ENCODE results near the gene IQCH.

The IQCH gene

GRCh38 chr15:67300266-67301025 is 45.9 kb downstream of the IQCH start:
- DNase-seq (ENCODE audit: low read depth): peak; percentile 19

DNA sequence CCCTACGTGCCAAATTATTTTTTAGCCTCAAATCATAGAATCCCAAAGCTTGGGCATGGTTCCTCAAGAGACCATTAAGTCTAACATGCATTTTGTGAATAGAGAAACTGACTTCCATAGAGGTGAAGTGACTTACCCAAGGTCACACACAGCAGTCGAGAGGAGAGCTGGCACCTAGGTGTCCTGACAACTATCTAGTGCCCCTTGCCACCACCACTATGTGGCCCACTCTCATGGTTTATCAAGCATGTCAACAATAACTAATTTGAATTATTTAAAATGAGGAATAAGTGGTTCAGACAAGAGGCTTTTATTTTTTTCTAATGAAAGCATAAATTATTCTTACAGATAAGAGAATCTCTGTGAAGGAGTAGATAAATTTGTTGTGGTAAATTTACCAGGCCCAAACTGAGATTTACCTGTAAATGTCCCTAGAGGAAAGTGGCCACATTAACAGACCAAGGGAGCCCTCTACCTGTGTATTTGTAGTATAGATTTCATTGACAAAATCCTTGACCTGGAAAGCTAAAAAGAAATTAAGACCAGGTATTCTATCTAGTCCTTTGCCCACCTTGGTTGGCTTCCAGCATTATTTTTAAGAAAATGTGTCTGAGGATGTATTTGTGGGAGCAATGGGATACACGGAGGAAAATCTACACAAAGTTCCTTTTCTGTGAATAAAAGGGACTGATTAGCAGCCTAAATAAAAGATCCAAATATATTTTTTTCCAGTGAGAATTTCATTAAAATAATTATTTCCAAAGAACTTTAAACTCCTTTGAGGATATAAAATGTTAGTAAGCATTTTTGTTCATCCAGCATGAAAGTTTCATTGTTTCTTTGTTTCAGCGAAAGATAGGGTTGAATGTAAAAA is 49.1 kb downstream of the IQCH start:
- DNase-seq (ENCODE audit: low read depth): peak; percentile 53

DNA sequence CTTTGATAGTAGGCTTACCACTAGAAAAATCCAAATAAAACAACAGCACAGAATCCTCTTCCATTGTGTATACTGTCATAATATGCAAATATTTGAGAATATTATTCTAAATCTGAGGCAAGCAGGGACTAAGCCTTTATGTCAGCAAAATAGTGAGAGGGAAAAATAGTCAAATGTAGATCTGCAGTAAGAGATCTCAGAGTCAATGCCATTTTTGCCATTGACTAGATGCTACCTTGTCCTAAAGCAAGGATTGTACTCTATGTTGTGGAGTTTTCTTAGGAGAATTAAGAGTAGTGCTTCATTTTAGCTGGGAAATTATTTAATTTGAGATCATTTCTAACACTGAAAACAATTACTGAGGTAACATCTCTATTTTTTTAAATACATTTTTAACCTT is 50.2 kb downstream of the IQCH start:
- DNase-seq (ENCODE audit: low read depth): no peak

DNA sequence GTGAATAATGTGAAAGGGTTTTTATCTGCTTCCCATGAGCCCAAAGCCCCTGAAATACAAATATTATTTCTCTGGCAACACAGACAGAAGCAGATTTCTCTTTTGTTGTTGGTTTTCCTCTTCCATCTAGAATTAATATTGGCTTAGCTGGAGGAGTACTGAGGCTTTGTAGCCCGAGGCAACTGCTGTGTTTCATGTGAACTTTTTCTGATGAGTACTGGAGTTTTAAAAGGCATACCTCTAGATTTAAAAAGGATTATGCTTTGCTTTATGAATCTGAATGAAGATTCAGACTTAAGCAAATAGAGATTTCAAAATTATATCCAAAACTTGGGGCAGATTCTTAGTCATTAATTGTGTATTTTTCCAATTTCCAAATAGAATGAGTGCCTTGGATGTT is 50.9 kb downstream of the IQCH start:
- DNase-seq (ENCODE audit: low read depth): no peak

DNA sequence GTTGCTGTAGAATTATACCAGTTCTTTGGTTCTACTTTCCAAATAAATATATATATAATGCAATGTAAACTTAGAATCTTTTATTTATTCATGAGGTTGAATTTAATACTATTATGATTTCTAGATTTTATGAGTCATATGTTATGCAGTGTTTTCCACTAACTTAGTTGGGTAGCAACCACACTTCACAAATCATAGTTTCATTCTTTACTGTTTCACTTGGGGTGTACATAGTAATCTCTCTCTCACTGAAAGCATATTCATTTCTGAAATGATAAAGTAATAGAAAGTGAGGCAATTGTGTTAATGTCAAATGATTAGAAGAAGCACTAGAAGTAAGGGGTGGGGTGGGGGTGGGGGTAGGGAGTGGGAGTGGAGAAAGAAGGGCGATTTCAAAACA is 52.6 kb downstream of the IQCH start:
- peak; percentile 42 for DNase-seq (ENCODE audit: low read depth)

DNA sequence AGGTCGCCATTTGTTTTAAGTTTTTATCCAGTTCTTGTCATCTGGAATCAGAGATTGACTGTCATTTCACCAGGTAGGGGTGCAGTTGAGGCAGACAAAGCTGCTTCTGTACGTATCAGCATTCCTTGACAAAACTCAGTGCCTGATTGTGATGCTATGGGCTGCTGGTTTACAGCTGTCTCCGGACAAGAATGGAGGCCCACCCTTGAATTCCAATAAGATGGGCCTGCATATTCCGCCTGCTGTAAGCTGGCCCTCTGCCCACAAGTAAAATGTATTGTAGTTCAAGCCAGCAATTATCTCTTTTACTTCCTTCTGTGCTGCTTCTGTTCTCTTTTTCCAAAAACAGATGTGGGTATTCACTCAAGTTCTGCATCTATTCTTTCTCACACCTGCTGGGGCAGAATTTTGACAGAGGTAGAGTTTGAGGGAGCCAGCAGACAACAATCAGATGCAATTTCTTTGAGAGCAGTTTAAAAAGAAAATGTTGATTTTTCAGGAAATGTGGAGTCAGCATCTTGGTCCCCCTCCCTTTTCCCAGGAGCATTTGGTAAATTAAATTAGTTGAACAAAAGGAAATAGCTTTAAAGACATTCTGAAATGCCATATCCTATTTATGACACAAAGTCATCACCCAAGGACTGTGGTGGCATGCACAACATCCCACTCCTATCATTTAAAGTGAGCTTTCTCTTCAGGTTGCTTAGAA is 53.5 kb downstream of the IQCH start:
- DNase-seq (ENCODE audit: low read depth): no peak

DNA sequence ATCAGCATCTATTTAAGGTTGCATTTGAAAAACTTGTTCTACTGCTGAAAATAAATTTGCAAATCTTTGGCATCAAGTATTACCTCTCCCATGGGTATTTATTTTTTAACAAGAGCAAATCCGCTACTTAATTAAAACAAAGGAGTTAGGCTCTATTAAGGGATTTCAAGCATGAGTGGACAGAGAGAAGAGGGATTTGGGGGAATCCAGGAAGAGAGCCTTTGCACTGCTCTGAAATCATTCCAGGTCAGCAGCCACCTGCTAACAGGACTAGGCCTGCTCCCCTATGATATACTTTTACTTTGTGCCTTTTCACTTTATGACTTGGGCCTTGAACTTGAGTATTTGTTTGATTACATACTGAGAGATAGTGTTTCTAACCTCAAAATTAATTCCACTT is 57.1 kb downstream of the IQCH start:
- DNase-seq (ENCODE audit: low read depth): no peak

DNA sequence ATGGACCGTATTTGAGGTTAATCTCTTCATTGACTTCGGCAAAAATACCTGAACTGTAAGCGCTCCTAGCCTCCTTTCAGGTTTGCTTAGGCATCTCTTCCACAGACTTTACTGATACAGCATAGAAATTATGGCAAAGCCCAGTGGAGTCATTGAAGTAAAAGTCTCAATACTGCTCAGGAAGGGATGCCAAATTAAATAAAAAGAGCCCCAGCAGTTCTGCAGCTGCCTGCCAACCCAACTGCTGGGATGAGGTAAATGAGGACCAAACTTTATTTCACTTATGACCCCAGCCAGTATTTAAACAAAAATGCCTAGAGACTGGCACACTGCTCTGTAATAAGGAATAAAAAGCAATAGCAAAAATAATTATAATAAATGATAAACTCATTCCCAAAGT is 65.4 kb downstream of the IQCH start:
- no peak for DNase-seq (ENCODE audit: low read depth)

DNA sequence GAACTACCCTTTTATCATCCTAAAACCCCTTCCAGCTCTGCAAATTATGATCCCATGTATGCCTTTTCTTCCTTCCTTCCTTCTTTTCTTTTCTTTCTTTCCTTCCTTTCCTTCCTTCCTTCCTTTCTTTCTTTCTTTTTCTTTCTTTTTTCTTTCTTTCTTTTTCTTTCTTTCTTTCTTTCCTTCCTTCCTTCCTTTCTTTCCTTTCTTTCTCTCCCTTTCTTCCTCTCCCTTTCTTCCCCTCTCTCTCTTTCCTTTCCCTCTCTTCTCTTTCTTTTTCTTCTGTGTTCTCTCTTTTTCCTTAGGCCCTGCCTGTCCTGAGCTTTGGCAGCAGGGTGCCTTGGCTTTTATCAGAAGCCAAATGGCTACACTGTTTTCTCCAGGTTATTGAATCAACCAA is 66.8 kb downstream of the IQCH start:
- no peak for DNase-seq (ENCODE audit: low read depth)

DNA sequence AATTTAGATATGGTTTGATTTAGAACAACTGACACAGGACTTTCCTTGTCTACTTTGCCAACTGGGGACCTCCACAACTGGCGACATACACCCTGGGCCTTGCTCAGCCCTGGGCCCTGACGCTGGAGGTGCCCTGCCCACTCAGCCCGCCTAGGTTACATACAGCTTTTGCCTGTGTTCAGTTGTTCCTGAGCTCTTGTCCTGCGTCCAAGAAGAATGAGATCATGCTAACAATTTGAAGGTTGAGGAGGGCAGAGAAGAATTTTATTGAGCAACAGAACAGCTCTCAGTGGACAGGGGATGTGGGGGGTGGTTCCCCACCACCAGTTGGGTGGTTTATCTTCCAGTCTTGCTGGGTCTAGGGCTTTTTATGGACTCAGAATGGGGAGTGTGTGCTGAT is 67.9 kb downstream of the IQCH start:
- peak; percentile 73 for DNase-seq (ENCODE audit: low read depth)

DNA sequence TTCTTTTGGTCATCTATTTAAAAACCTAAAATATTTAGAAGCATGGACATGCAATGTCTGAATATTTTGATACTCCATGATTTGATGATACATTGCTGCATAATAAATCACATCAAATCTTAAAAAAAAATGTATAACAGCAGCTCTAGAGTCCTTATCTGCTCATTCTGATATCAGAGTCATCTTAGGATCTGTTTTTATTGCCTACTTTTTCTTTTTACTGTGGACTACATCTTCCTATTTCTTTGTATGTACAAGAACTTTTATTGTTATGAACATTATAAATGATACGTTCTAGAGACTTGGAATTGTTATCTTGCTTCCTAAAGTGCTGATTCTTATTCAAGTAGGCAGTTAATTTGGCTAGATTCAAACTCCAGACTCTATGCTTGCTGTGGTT is 72.7 kb downstream of the IQCH start:
- DNase-seq (ENCODE audit: low read depth): no peak

GRCh38 chr15:67327737-67328136 is 73.2 kb downstream of the IQCH start:
- DNase-seq (ENCODE audit: low read depth): no peak

DNA sequence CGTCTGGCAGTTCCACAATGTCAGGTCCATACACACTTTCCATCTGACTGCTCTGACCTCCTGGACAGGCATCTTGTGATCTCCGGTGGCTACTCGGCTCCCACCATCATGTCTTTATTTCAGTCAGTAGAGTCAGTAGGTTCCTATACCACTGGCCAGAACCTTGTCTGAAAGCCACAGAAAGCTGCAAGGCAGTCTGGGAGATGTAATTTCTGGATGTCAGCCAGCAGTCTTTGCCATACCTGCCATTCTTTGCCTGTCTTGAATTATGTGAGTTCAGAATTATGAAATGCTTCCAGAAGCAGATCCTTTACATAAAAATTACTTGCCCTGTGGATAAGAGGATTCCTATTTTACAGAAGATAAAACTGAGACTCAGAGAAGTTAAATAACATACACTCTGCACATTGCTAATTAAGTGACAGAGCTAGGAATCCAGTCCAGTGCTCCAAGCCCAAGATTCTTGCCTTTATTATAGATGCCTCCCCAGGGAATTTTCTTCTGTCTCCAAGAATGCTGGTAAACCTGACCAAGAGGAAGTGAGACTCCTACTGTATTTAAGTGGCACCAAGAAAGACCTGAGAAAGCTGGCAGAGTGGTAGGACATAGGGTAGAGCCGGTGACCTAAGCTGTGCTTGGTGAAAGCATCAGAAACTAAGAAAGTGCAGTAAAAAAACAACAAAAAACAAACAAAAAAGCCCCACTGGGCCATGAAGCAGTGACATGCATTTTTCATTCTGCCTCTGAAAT is 75.6 kb downstream of the IQCH start:
- peak; percentile 37 for DNase-seq (ENCODE audit: low read depth)

DNA sequence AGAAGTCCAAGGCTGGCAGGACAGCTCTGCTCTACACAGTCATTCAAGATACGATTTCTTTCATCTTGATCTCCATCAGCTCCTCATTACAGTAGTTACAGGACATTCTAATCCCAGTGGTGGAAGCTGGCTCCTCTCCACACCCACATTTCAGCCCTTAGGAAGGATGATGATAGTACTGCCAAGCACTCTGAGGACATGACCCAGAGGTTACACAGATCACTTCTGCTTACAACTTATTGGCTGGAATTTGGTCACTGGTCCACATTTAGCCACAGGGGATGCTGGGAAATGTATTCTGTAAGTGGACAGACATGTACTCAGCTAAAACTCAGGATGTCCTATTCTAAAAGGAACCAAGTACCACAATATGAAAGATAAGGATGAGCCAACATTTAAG is 77.1 kb downstream of the IQCH start:
- DNase-seq (ENCODE audit: low read depth): peak; percentile 75

- DNase-seq (ENCODE audit: low read depth): no peak
Observed at GRCh38 chr15:67335026-67335425, 80.4 kb downstream of the IQCH start.

DNA sequence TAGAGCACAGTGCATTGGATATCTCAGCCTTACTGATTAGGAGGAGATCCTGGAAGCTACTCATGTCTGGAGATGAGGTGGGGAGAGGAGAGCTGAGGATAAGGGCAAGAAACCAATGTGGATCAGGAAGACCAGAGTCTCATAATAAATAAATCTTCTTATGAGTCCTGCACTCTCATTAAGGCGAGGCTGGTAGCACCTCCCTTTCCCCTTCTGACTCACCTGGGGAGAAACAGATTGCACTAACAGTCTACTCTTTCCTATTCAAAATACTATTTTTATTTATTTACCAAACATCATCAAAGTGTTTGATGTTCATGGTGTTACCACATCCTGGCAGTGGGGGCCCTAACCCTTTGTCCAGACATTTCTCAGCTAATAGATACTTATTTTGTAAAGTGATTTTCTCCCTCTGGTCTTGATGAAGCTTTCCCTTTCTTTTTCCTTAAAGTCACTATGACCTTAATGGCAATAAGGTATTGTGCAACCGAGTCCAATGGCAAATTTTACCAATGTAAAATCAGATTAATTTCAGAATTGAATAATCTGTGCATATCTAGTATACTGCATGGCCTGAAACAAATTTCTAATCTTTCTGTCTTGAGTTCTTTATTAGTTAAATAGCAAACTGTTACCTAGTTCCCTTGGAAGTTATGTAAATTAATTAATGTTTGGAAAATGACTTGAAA is 81.1 kb downstream of the IQCH start:
- DNase-seq (ENCODE audit: low read depth): no peak

DNA sequence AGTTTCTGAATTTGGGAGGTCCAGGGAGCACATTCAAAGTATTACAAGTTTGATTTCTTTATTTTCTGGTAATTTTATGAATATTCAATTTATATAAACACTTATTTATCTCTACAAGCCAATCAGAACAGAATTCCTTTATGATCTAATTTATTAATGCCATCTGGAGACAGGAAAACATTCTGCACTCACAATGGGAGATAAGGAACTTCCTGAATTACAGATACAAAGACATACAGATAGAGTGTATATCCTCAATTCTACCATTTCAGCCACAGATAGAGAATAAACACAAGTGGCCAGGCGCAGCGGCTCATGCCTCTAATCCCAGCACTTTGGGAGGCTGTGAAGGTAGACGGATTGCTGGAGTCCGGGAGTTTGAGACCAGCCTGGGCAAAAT is 86.0 kb downstream of the IQCH start:
- no peak for DNase-seq (ENCODE audit: low read depth)

GRCh38 chr15:67341539-67341938 is 87.0 kb downstream of the IQCH start:
- no peak for DNase-seq (ENCODE audit: low read depth)

GRCh38 chr15:67343206-67343605 is 88.6 kb downstream of the IQCH start:
- no peak for DNase-seq (ENCODE audit: low read depth)

DNA sequence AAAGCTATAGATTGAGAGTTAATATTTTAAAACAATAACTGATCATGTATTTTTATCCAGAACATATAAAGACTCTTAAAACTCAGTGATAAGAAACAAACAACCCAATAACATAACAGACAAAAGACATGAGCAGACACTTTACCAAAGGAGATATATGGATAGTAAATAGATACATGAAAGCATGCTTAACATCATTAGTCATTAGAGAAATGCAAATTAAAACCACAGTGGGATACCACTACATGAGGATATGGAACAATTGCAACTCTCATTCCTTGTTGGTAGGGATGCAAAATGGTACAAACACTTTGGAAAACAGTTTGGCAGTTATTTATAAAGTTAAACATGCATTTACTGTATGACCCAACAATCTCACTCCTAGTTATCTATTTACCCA is 95.0 kb downstream of the IQCH start:
- DNase-seq (ENCODE audit: low read depth): no peak

GRCh38 chr15:67350042-67350441 is 95.5 kb downstream of the IQCH start:
- no peak for DNase-seq (ENCODE audit: low read depth)

DNA sequence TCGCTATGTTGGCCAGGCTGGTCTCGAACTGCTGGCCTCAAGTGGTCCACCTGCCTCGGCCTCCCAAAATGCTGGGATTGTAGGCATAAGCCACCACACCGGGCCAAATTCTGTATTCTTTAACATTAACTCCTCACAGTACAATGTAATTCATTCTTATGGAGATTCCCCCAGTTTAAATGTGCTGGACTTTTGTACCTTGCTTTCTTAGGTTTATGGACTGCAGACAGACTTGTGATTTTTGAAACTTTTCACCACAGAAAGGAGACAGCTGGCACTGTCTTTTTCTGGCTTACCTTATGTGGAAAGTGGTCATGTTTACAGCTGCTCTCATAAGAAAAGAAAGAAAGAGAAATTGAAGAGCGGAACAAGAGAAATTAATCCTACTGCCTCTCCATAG is 103.8 kb downstream of the IQCH start:
- DNase-seq (ENCODE audit: low read depth): no peak
